WI38 (cell line): ENCODE measurements around the gene RFX4.
"Not testable (repeated sequence)": the region's sequence is repeated elsewhere in the genome, so short reads cannot be mapped to it uniquely, and the experiment has no call there.

Experiments
- H3K4me3 ChIP-seq: 2 replicates; pipeline ENCODE4 v1.5.1; 2011; ENCODE audit warnings: low read depth, mild to moderate bottlenecking, control low read depth, low read length
- CTCF ChIP-seq: IDR thresholded peaks from 2 replicates; pipeline ENCODE4 v1.5.1; 2012; ENCODE audit warnings: low read depth, mild to moderate bottlenecking, control low read depth, low read length

RFX4 gene

DNA sequence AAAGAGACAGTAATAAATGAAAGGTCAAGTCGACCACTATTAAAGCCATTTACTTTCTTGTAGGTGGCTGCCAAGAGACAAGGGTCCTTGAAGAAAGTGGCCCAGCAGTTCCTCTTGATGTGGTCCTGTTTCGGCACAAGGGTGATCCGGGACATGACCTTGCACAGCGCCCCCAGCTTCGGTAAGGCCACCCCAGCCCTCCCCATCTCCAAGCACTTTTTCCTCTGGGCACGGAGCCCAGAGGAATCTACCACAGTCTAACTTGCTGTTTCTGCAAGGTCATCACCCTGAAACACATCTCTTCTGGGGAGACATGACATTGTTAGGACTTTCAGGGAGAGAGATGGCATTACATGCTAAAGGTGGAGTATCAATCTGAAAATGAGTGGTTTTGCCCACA lies 137.9 kb downstream of the RFX4 start:
- H3K4me3 ChIP-seq: no peak overlapping the region
- no peak for TF ChIP-seq CTCF

- no peak overlapping the region for H3K4me3 ChIP-seq
- no peak for TF ChIP-seq CTCF
Observed at GRCh38 chr12:106721915-106722314, 139.1 kb downstream of the RFX4 start.

DNA sequence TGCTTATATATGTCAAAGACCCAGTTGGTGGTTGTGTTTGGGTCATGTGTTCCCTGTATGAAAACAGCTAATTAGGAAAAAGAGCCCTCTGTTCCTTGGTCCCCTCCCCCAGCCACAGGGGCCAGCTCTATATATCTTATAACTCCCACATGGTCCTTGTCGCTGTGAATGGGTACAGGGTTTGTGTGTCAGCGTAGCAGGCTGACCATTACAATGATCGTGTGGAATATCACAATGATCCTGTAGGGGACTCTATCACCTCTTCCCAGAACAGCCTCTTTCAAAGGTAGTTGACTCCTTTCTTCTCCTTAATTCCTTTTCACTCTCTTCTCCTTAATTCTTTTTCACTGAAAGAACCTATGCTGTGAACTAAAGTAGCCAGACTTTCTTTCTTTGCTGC lies 140.0 kb downstream of the RFX4 start:
- H3K4me3 ChIP-seq: no peak overlapping the region
- no peak for TF ChIP-seq CTCF

GRCh38 chr12:106723416-106723815 lies 140.6 kb downstream of the RFX4 start:
- no peak overlapping the region for H3K4me3 ChIP-seq
- TF ChIP-seq CTCF: no peak

DNA sequence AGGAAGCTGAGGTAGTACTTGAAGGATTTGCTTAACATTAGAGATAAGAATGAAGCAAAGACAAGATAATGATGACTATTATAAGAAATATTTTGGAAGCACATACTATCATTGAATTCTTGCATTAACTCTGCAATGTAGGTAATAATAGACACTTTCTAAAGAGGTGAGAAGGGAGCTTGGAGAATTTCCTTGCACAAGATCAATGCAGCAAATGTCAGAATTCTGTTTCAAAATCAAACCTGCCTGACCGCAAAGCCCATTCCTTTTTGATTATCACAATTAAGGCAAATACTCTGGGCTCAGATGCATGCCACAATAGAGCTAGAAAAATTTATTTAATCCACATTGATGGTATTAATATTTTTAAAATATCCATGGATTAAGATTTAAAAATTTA lies 141.3 kb downstream of the RFX4 start:
- TF ChIP-seq CTCF: no peak
- H3K4me3 ChIP-seq: no peak overlapping the region

DNA sequence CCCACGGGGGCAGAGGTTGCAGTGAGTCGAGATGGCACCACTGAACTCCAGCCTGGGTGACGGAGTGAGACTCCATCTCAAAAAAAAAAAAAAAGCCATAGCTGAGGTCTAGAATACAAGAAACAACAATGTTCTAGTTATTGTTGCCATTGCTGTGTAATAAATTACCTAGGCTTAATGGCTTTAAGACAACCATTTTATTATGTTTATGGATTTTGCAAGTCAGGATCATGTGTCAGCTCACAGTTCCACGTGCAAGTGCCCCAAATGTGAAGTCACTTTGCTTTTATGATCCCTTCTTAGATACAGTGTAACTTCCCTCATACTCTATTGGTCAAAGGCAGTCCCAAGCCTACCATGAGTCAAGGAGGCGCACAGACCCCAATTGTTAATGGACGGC lies 142.1 kb downstream of the RFX4 start:
- H3K4me3 ChIP-seq: no peak overlapping the region
- no peak for TF ChIP-seq CTCF

DNA sequence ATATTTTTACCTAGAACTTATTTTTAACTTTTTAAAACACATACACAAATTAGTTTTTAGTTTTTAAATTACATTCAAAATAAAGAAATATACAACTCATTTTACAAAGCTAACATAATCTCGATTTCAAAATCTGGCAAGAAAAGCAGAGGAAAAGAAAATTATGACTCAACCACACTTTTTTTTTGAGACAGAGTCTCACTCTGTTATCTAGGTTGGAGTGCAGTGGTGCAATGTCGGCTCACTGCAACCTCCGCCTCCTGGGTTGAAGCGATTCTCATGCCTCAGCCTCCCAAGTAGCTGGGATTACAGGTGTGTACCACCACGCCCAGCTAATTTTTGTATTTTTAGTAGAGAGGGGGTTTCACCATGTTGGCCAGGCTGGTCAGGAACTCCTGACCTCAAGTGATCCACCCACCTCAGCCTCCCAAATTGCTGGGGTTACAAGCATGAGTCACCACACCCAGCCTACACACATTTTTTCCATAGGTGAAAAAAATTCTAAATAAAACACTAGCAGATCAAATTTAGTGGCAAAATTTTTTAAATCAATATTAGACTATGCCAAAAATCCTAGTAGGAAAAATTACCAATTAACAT lies 143.9 kb downstream of the RFX4 start:
- not testable (repeated sequence) for H3K4me3 ChIP-seq

DNA sequence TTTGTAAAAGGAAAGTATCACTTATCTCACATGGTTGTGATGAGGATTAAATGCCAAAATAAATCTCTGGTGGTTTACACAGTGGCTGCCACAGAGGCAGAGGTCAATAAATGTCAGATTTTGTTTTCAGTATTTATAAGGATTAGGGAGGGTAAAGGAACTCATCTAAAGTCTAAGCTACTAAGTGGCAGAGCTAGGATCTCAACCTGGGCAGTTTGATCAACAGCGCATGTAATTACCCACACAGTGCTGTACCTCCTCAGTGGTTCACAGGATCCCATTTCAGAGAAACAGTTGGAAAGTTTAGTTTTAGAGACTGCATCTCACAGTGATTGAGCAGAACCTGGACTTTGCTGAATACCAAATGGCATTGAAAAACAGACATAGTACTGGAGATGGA lies 146.8 kb downstream of the RFX4 start:
- TF ChIP-seq CTCF: no peak
- no peak overlapping the region for H3K4me3 ChIP-seq
